Stromal cell of bone marrow (primary cell): ENCODE measurements around the gene VSTM1.
"Not testable (repeated sequence)": the region's sequence is repeated elsewhere in the genome, so short reads cannot be mapped to it uniquely, and the experiment has no call there.

Source experiments
- DNase-seq: peaks from one replicate; pipeline ENCODE4 v3.0.0-alpha.2; 2012; ENCODE audit warnings: low read depth

VSTM1 gene

DNA sequence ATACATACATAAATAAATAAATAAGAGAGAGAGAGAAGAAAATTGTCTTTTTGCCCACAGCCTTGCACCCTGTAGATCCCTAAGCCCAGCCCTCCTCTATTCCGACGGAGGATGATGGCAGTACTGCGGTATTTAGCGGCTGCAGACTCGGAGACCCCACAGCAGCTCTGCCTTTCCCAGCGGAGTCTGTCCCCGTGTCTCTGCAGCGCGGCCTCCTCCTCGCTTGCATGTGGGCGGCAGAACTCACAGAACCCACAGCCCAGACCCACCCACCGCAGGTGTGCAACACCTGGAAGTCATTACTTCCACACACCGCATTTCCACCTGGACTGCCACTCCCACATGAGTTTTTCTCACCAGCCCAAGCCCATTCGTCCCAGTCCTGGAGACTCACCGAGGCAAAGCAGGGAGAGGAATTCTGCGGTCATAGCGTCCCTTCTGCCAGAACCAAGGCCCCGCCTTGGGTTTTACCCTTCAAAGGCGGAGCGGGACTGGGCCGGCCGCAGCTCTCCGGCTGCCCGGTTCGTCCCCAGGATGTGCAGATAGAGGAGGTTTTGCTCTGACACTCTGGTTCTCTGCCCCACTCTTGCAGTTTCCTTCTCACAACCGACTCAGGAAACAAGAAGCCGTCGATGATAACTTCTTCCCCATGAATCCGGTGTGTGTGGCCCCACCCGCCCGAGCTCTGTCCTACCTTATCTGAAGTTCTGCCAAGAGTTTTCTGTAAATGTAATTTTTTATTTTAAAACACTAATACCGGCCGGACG, at the start of gene VSTM1:
Gene VSTM1, minus strand, starts transcription at position 548 of the 767 bp plus-strand sequence. Its CDS starts 120 bp downstream, at position 428.
- DNase-seq, result no peak

DNA sequence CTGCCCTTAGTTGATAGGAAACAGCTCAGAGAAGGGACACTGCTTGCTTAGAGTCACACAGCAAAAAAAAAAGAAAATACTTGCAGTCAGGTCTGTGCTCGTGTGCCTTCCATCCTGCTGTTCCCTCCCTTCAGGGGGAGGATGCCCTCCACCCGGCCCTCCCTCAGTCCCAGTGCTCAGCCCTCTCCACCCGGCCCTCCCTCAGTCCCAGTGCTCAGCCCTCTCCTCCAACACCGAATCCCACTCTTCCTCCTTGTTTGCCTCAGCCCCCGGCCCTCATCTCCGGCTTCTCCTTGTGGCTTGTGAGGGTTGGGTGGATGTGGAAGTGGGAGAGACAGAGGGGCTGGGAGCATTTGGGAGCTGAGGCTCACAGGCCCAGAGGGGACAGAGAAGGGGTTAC, 46.0 kb upstream of the VSTM1 start:
- no peak for DNase-seq

- DNase-seq, result no peak
These were observed 44.8 kb upstream of the VSTM1 start for GRCh38 chr19:54108496-54108895.

DNA sequence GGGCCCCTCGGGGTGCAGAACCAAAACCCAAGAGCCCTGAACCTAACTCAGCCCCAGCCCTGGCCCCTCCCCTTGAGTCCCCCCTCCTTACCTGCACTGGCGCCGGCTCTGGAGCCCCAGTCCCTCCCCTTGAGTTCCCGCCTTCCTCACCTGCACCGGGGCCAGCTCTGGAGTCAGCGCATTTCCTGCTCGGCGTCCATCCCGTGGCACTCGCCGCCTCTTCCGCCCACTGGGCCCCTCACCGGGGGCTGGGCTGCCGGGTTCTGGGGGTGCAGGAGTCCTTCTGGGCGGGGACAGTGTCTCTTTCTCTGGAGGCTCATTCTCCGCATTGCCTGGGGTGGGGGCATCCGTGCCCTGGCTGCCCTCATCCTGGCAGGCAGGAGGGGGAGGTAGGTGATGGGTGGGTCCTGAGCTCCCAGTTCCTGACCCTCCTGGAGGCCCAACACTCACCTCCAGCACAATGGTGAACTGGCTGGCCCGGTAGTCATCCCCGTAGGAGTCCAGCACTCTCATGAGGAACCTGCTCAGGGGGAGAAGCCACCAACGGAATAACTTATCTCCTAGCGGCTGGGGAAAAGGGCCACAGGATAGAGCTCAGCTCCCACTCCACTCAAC, 44.3 kb upstream of the VSTM1 start:
- no peak for DNase-seq

DNA sequence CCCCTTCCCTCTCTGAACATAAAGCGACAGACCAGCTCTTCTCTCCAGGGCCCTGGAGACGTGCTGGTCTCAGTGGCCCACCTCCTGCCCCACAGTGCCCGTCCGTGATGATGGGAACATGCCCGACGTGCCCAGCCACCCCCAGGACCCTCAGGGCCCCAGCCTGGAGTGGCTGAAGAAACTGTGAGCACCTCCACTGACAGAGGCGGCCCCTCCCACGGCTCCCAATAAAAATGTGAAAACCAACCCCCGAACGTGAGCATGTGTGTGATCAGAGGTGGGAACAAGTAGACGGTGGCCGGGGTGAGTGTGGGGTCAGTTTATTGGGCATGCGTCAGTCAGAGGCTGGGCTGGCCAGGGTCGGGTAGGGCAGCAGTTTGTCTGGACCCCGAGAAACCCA, 43.0 kb upstream of the VSTM1 start:
- DNase-seq, result no peak

GRCh38 chr19:54105796-54106195, 42.1 kb upstream of the VSTM1 start:
- DNase-seq, result no peak

DNA sequence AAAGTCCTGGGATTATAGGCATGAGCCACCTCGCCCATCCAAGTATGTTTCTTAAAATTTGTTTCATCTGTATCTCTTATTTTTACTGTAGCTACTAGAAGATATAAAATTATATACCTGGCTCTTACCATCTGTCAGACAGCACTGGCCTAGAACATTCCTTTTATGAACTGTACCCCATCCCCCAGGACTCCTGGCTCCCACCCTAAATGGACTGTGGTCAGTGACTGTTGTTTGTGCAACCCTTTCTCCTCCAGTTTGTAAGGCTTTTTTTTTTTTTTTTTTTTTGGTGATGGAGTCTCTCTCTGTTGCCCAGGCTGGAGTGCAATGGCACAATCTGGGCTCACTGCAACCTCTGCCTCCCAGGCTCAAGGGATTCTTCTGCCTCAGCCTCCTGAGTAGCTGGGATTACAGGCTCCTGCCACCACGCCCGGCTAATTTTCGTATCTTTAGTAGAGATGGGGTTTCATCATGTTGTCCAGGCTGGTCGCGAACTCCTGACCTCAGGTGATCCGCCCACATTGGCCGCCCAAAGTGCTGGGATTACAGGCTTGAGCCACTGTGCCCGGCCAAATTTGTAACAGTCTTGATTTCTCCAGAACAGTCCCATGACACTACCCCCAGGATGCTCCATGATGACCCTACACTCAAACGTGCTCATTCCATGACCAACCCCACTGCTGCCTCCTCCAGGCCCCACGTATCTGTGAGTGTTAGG, 41.5 kb upstream of the VSTM1 start:
- DNase-seq, result no peak

DNA sequence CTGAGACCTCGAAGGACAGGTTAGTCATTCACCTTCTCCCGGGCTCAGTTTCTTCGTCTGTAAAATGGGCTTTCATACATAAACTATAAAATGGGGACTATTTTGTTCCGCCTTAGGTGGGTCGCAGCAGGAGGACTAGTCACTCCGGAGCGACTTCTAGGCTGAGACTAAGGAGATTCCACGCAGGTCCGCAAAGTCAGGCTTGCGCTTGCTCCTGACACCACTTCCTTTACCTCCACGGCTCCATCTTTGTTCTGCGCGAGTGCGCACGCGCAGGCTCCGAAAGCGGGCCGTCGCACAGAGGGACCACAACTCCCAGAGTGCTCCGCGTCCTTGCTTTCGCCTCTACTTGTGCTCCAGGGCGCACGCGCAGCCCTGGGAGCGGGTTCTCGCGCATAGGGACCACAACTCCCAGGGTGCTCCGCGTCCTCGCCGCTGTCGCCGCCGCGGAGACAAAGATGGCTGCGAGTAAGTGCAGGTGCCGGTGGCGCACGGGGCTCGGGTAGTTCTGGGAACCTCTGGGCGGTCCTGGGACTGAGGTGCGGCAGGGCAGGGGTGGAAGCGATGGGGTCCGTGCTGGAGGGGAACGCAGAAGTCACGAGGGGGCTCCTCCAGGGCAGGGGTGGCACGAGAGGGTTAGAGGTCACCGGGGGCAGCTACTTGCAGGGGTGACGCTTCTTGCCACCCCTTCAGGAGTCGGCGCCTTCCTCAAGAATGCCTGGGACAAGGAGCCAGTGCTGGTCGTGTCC, 38.9 kb upstream of the VSTM1 start, which contains the start of gene NDUFA3:
Gene NDUFA3, plus strand, starts transcription at position 435 of the 749 bp plus-strand sequence. Its CDS starts 24 bp downstream, at position 459.
- peak; percentile 96 for DNase-seq

GRCh38 chr19:54100561-54100960, 36.9 kb upstream of the VSTM1 start, which contains the start of gene OSCAR:
TSS of gene OSCAR (minus strand) at chr19:54100803. CDS start at chr19:54100792, 11 bp downstream.
- DNase-seq, result no peak

- DNase-seq, result not testable (repeated sequence)
These were observed 36.2 kb upstream of the VSTM1 start for GRCh38 chr19:54099903-54100255.

DNA sequence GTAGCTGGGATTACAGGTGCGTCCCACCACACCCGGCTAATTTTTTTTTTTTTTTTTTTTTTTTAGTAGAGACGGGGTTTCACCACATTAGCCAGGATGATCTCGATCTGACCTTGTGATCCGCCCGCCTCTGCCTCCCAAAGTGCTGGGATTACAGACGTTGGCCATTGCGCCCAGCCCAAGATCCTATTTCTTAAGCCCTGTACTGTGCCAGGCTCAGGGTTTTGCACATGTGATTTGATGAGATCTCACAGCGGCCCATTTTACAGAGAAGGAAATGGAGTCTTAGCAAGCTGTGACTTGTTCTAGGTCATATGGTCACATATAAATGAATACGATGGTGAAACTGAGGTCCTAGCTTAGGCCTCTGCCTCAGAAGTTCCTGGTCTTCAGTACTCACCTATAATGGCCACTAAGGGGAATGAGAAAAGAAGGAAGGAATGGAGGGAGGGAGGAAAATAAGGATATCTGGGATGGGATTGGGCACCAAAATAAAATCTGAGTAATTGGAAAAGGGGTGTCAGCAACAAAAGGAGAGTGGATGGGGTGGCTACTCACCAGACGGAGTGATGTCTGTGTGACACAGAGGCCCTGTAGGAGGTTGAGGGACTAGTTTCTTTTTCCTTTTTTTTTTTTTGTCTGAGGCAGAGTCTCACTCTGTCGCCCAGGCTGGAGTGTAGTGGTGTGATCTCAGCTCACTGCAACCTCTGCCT, 35.6 kb upstream of the VSTM1 start:
- no peak for DNase-seq

DNA sequence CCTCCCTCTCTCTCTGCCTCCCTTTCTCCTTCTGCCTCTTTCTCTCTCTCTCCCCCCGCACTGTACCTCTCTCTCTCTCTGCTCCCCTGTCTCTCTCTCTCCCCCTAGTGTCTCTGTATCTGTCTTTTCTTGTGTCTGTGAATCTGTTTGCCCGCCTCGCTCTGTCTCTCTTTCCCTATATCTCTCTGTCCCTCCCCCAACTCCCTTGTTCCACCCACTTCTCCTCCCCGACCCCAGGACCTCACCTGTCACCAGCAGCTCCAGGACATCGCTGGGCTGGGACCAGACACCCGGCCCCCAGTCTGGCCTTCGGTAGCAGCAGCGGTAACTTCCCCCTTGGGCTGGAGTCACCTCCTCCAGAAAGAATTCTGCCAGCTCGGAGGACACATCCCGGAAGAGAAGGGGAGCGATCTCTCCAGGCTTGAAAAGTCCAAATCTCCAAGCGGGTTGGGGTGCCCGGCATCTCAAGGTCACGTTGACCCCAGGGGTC, 33.0 kb upstream of the VSTM1 start:
- DNase-seq, result peak; percentile 41

DNA sequence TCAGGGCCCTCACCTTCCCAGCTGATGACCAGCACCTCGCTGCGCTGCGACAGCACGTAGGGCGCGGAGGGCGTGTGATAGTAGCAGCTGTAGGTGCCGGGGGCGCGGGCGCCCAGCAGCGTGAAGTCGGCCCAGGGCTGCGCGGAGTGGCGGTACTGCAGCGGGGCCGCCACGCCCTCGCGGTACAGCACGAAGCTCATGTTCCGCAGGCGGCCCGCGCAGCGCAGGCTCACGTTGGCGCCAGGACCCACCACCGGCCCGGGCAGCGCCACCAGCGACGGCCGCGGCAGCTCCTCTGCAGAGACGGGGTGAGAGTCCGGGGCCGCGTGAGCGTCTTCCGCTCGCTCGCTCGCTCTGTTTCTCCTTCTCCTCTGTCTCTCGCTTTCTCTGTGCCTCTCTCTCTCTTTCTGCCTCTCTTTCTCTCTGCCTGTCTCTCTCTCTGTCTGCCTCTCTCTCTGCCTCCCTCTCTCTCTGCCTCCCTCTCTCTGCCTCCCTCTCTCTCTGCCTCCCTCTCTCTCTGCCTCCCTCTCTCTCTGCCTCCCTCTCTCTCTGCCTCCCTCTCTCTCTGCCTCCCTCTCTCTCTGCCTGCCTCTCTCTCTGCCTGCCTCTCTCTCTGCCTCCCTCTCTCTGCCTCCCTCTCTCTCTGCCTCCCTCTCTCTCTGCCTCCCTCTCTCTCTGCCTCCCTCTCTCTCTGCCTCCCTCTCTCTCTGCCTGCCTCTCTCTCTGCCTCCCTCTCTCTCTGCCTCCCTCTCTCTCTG, 32.3 kb upstream of the VSTM1 start:
- DNase-seq, result peak; percentile 13

DNA sequence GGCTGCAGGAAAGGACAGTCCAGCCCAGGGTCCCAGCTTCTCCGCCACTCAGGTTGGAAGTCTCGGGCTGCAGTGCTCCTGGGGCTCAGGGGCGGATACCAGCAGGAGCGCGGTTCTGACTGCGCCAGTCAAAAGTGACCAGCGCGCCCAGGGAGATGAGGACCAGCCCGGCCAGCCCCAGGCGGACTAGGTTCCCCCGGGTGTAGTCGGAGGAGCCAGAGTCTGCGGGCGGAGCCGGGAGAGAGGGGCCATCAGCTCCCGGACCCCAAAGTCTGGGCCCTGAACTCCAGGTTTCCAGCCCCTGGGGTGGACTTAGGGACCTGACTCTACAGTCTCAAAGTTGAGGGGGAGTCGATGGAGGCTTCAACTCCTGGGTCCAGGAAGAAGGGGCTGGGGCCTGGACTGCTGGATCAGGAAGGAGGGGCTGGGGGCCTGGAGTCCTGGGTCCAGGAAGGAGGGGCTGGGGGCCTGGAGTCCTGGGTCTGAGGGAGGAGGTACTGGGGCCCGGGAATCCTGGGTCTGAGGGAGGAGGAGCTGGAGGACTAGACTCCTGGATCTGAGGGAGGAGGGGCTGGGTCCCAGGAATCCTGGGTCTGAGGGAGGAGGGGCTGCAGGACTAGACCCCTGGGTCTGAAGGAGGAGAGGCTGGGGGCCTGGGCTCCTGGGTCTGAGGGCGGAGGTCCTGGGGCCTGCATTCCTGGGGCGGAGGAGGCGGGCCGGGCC, 31.6 kb upstream of the VSTM1 start:
- no peak for DNase-seq

GRCh38 chr19:54094426-54095000, 30.8 kb upstream of the VSTM1 start:
- no peak for DNase-seq

DNA sequence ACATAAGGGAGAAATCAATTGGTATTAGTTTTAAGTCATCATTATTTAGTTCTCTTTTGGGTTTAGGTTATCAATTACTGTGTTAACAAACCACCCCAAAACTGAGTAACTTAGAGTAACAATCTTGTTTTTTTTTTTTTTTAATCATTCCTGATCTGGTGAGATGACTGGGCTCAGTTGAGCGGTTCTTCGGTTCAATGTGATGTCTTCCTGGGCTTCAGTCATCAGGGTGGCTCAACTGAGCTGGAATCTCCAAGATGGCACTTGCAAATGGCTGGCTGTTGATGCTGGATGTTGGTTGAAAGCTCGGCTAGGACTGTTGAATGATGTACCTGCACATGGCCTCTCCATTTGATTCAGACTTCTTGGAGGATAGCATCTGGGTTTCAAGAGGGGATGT, 20.7 kb upstream of the VSTM1 start:
- no peak for DNase-seq

- no peak for DNase-seq
These were observed 17.3 kb upstream of the VSTM1 start, which contains the start of gene TARM1 for GRCh38 chr19:54081032-54081431. TSS of gene TARM1 (minus strand) at chr19:54081365. CDS start at chr19:54081340, 25 bp downstream.

GRCh38 chr19:54077334-54077733, 13.6 kb upstream of the VSTM1 start:
- DNase-seq, result no peak

DNA sequence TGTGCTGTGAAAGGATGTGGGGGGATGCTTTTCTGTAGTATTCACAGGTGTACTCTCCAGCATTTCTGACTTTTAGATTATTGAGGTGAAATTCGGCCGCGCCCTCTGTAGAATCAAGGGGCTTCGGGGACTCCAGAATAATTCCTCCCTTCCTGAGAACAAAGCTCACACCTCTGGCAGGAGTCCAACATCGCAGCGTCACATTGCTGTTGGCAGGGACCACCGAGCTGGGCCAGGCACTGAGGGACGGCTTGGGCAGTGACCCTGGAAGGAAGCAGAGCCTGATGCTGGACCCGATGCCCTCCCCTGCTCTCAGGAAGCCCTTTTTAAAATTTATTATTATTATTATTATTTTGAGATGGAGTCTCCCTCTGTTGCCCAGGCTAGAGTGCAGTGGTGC, 11.2 kb upstream of the VSTM1 start:
- DNase-seq, result no peak
